ENCODE measurements around the gene HSPA4. TPM values are rescaled to one million over a fixed set of nuclear protein-coding genes. Genes with fewer than 3 reads are reported as not detected.

HSPA4 gene
- total RNA-seq, 1 donor from 2014 or later = 120 TPM

- DNase-seq (ENCODE audit: low read depth, low spot score) = no peak
These were observed 103.6 kb downstream of the HSPA4 start for GRCh38 chr5:133155326-133155969.

Other genes starting within 250 kb of the HSPA4 start
- gene SOWAHA, start 238.7 kb upstream of the HSPA4 start, total RNA-seq = not detected in 2 replicates
- 4.6 and 5.3 TPM in 2 replicates for gene SHROOM1, start 221.4 kb upstream of the HSPA4 start, total RNA-seq
- 0.13 TPM in 1 of 2 replicates, not detected in the other for gene GDF9, start 185.5 kb upstream of the HSPA4 start, total RNA-seq
- gene UQCRQ, start 185.4 kb upstream of the HSPA4 start, total RNA-seq = 76.3 and 96.2 TPM in 2 replicates
- gene LEAP2, start 178.3 kb upstream of the HSPA4 start, total RNA-seq = 0.13 and 0.67 TPM in 2 replicates
- 32.3 and 32.4 TPM in 2 replicates for gene AFF4, start 88.4 kb upstream of the HSPA4 start, total RNA-seq
- 14.7 and 21.8 TPM in 2 replicates for gene ZCCHC10, start 25.5 kb upstream of the HSPA4 start, total RNA-seq

All from pulmonary artery endothelial cell (primary cell).